ENCODE results near the gene TMEM127.
A peak's percentile ranks its signal among the peaks of the same experiment; 100 is the strongest.

Gene TMEM127

GRCh38 chr2:96287273-96287856, 21.6 kb upstream of the TMEM127 start:
- H3K9me3 ChIP-seq = no peaks in the 10 kb centered on the region
- peaks cover 100% of the 10 kb centered on the region for H3K36me3 ChIP-seq
- TF ChIP-seq, protein P1, sequence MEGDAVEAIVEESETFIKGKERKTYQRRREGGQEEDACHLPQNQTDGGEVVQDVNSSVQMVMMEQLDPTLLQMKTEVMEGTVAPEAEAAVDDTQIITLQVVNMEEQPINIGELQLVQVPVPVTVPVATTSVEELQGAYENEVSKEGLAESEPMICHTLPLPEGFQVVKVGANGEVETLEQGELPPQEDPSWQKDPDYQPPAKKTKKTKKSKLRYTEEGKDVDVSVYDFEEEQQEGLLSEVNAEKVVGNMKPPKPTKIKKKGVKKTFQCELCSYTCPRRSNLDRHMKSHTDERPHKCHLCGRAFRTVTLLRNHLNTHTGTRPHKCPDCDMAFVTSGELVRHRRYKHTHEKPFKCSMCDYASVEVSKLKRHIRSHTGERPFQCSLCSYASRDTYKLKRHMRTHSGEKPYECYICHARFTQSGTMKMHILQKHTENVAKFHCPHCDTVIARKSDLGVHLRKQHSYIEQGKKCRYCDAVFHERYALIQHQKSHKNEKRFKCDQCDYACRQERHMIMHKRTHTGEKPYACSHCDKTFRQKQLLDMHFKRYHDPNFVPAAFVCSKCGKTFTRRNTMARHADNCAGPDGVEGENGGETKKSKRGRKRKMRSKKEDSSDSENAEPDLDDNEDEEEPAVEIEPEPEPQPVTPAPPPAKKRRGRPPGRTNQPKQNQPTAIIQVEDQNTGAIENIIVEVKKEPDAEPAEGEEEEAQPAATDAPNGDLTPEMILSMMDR (IDR thresholded peaks at IDR 0.05) = no peak
- no peaks in the 10 kb centered on the region for H3K27me3 ChIP-seq
- no peak overlapping the region for H3K4me3 ChIP-seq (ENCODE audit: low read depth in 1 of 2, low read length in 1 of 2)
- H3K27ac ChIP-seq = no peak overlapping the region
- H3K4me1 ChIP-seq (ENCODE audit: control insufficient read depth in 1 of 2, insufficient read depth in 1 of 2, low read depth in 1 of 2, low read length in 1 of 2) = peaks cover 5 to 6% of the 10 kb centered on the region in 2 experiments

GRCh38 chr2:96276787-96277499, 11.1 kb upstream of the TMEM127 start:
- Histone ChIP-seq H3K4me3 (ENCODE audit: low read depth in 1 of 2, low read length in 1 of 2) (no peak overlapping the region), H3K27ac (no peak overlapping the region), H3K36me3 (peaks cover 99% of the 10 kb centered on the region), H3K4me1 (ENCODE audit: control insufficient read depth in 1 of 2, insufficient read depth in 1 of 2, low read depth in 1 of 2, low read length in 1 of 2) (no peaks in the 10 kb centered on the region), H3K27me3 (no peaks in the 10 kb centered on the region), H3K9me3 (no peaks in the 10 kb centered on the region)
- TF ChIP-seq, protein P1 (IDR thresholded peaks at IDR 0.05) = no peak

GRCh38 chr2:96274355-96275056, 8.7 kb upstream of the TMEM127 start:
- no peaks in the 10 kb centered on the region for H3K4me1 ChIP-seq (ENCODE audit: control insufficient read depth in 1 of 2, insufficient read depth in 1 of 2, low read depth in 1 of 2, low read length in 1 of 2)
- peak overlapping the region; percentile 10 for H3K27ac ChIP-seq
- no peak overlapping the region for H3K4me3 ChIP-seq (ENCODE audit: low read depth in 1 of 2, low read length in 1 of 2)
- no peaks in the 10 kb centered on the region for H3K9me3 ChIP-seq
- TF ChIP-seq, protein P1 (IDR thresholded peaks at IDR 0.05) = no peak
- H3K36me3 ChIP-seq = peaks cover 98% of the 10 kb centered on the region
- no peaks in the 10 kb centered on the region for H3K27me3 ChIP-seq

- Histone ChIP-seq H3K9me3 (no peaks in the 10 kb centered on the region), H3K4me1 (ENCODE audit: control insufficient read depth in 1 of 2, insufficient read depth in 1 of 2, low read depth in 1 of 2, low read length in 1 of 2) (no peaks in the 10 kb centered on the region), H3K27ac (no peak overlapping the region), H3K4me3 (ENCODE audit: low read depth in 1 of 2, low read length in 1 of 2) (no peak overlapping the region), H3K27me3 (no peaks in the 10 kb centered on the region), H3K36me3 (peaks cover 98% of the 10 kb centered on the region)
- TF ChIP-seq, protein P1 (IDR thresholded peaks at IDR 0.05) = no peak
Observed at GRCh38 chr2:96273763-96274162, 8.0 kb upstream of the TMEM127 start.

- TF ChIP-seq, protein P1 (IDR thresholded peaks at IDR 0.05) = no peak
- peaks cover 93% of the 10 kb centered on the region for H3K36me3 ChIP-seq
- peaks cover 5 to 8% of the 10 kb centered on the region in 2 experiments for H3K4me1 ChIP-seq (ENCODE audit: control insufficient read depth in 1 of 2, insufficient read depth in 1 of 2, low read depth in 1 of 2, low read length in 1 of 2)
- no peaks in the 10 kb centered on the region for H3K9me3 ChIP-seq
- H3K27ac ChIP-seq = no peak overlapping the region
- H3K27me3 ChIP-seq = no peaks in the 10 kb centered on the region
- no peak overlapping the region for H3K4me3 ChIP-seq (ENCODE audit: low read depth in 1 of 2, low read length in 1 of 2)
Observed at GRCh38 chr2:96271995-96272394, 6.2 kb upstream of the TMEM127 start.
